Tibial nerve (tissue), 4 donors: ENCODE data around the gene GNAZ.

Experiments
- EP300 ChIP-seq, 2 donors: sonication (generic); formaldehyde crosslinking; IDR thresholded peaks; one replicate each; pipeline ENCODE4 v1.6.1; 2017; ENCODE audit warnings: antibody characterized with exemption in 2 of 2, mild to moderate bottlenecking in 1 of 2
- POLR2A ChIP-seq, 2 donors: fragments of 450-650 bp; IDR thresholded peaks; one replicate each; pipeline ENCODE4 v1.6.1; 2017; ENCODE audit warnings: antibody characterized with exemption in 2 of 2, mild to moderate bottlenecking in 2 of 2, moderate library complexity in 2 of 2
- TF ChIP-seq, protein P1 (sequence below), 5 experiments: fragments of 200-600 bp in 3 of 5; fragments of 450-650 bp in 2 of 5; sonication (generic) in 3 of 5; IDR thresholded peaks; one replicate each; pipeline ENCODE4 v1.5.1; 2016 to 2019; ENCODE audit warnings: antibody characterized with exemption in 5 of 5, mild to moderate bottlenecking in 3 of 5, moderate library complexity in 2 of 5

GRCh38 chr22:23107487-23108248, 37.3 kb downstream of the GNAZ start:
- TF ChIP-seq EP300 (IDR thresholded peaks at IDR 0.05) (no peak), POLR2A (IDR thresholded peaks at IDR 0.05) (no peak)
- TF ChIP-seq, protein P1, sequence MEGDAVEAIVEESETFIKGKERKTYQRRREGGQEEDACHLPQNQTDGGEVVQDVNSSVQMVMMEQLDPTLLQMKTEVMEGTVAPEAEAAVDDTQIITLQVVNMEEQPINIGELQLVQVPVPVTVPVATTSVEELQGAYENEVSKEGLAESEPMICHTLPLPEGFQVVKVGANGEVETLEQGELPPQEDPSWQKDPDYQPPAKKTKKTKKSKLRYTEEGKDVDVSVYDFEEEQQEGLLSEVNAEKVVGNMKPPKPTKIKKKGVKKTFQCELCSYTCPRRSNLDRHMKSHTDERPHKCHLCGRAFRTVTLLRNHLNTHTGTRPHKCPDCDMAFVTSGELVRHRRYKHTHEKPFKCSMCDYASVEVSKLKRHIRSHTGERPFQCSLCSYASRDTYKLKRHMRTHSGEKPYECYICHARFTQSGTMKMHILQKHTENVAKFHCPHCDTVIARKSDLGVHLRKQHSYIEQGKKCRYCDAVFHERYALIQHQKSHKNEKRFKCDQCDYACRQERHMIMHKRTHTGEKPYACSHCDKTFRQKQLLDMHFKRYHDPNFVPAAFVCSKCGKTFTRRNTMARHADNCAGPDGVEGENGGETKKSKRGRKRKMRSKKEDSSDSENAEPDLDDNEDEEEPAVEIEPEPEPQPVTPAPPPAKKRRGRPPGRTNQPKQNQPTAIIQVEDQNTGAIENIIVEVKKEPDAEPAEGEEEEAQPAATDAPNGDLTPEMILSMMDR (IDR thresholded peaks at IDR 0.05): no peak
